ENCODE results near the gene TPP1. TPM values are rescaled to one million over a fixed set of nuclear protein-coding genes. Genes with fewer than 3 reads are reported as not detected.

TPP1 gene
- total RNA-seq: 100 to 1,000 TPM in 2 of 6 experiments, 10 to 100 TPM in 4; 62.5 to 159 (median 81.0) TPM
- long read RNA-seq, partial matches to known transcripts: 4 of 8 reads
- long read RNA-seq, other reads (novel, unspliced or antisense): 1 of 8 reads

DNA sequence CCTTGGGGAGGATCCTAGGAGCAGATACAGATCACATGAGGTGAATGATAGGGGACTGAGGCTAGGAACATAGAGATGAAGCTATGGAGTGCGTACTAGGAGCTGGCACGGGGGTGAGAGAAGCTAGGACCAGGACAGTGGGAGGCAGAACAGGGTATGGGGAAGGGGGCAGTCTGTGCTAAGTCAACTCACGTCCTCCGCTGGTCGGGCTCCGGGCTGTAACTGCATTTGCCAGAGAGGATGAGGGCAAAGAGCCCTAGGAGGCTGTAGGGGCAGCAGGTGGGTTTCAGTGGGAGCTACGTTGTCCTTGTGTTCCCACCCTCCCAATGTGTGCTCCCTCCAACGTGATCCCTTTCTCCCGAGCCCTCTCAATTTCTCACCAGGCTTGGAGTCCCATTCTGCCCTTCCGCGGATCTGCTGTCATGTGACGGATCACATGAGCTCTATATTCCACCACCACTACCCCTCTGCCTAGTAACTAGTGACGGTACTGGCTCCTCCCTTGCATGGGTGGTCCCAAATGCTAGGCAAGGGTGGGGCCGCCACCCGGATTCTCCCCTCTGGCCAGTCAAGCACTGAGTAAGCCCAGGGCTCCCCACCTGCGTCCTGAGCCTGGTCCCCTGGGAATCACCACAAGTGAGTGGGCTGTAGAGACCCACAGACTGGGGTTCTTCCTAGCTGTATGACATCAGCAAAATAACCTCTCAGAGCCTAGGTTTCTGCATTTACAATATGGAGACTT is at the start of gene TPP1:
Gene TPP1 (minus strand): TSS at position 419 of the 742 bp plus-strand sequence. CDS start 22 bp downstream, at position 397.
- H3K36me3 ChIP-seq: peaks cover 0 to 18% (median 3%) of the 10 kb centered on the region in 4 donors
- WGBS (ENCODE audit: insufficient coverage, low coverage, low lambda C conversion rate, missing lambda C conversion rate): 0% methylated on average over 14 of the region's 16 CpGs

GRCh38 chr11:6667733-6668374 is 48.6 kb upstream of the TPP1 start:
- no peak for DNase-seq
- 51% methylated on average over 3 of the region's 3 CpGs for WGBS (ENCODE audit: insufficient coverage, low coverage, low lambda C conversion rate, missing lambda C conversion rate)
- no peak overlapping the region for H3K27ac ChIP-seq
- H3K9me3 ChIP-seq: no peaks in the 10 kb centered on the region
- H3K27me3 ChIP-seq: no peaks in the 10 kb centered on the region
- TF ChIP-seq, protein P1, sequence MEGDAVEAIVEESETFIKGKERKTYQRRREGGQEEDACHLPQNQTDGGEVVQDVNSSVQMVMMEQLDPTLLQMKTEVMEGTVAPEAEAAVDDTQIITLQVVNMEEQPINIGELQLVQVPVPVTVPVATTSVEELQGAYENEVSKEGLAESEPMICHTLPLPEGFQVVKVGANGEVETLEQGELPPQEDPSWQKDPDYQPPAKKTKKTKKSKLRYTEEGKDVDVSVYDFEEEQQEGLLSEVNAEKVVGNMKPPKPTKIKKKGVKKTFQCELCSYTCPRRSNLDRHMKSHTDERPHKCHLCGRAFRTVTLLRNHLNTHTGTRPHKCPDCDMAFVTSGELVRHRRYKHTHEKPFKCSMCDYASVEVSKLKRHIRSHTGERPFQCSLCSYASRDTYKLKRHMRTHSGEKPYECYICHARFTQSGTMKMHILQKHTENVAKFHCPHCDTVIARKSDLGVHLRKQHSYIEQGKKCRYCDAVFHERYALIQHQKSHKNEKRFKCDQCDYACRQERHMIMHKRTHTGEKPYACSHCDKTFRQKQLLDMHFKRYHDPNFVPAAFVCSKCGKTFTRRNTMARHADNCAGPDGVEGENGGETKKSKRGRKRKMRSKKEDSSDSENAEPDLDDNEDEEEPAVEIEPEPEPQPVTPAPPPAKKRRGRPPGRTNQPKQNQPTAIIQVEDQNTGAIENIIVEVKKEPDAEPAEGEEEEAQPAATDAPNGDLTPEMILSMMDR (IDR thresholded peaks at IDR 0.05): peak; percentile 45 to 64 (median 59)
- no peak for TF ChIP-seq POLR2A (IDR thresholded peaks at IDR 0.05)
- H3K4me1 ChIP-seq: no peaks in the 10 kb centered on the region
- H3K4me3 ChIP-seq: no peak overlapping the region
- intact Hi-C loops (cut with DNase I): no loop called here
- H3K36me3 ChIP-seq: no peaks in the 10 kb centered on the region
- peak; percentile 74 to 90 (median 82) for ATAC-seq

More for the DNA sequence above, at the start of gene TPP1:
- DNase-seq: peak; percentile 89 to 94 (median 90)
- H3K27ac ChIP-seq: peak within 1 kb of the TSS; percentile 92 to 97 (median 93)
- H3K4me1 ChIP-seq: peaks cover 0 to 8% (median 0%) of the 10 kb centered on the region in 4 donors
- intact Hi-C loops (cut with DNase I): no loop called here
- H3K9me3 ChIP-seq: no peaks in the 10 kb centered on the region
- ATAC-seq: peak; percentile 93 to 98 (median 96)
- peak within 1 kb of the TSS; percentile 79 to 92 (median 80) for H3K4me3 ChIP-seq
- peak; percentile 79 for TF ChIP-seq POLR2A (IDR thresholded peaks at IDR 0.05)
- TF ChIP-seq, protein P1 (IDR thresholded peaks at IDR 0.05): no peak
- no peaks in the 10 kb centered on the region for H3K27me3 ChIP-seq

GRCh38 chr11:6666302-6667183 is 47.3 kb upstream of the TPP1 start:
- TF ChIP-seq POLR2A (IDR thresholded peaks at IDR 0.05): no peak
- TF ChIP-seq, protein P1 (IDR thresholded peaks at IDR 0.05): no peak
- Histone ChIP-seq H3K4me1 (no peaks in the 10 kb centered on the region), H3K36me3 (no peaks in the 10 kb centered on the region), H3K4me3 (no peak overlapping the region), H3K27me3 (no peaks in the 10 kb centered on the region), H3K9me3 (no peaks in the 10 kb centered on the region), H3K27ac (no peak overlapping the region)
- intact Hi-C loops (cut with DNase I): no loop called here
- WGBS (ENCODE audit: insufficient coverage, low coverage, low lambda C conversion rate, missing lambda C conversion rate): 61% methylated on average over 2 of the region's 4 CpGs
- no peak for ATAC-seq
- DNase-seq: no peak

DNA sequence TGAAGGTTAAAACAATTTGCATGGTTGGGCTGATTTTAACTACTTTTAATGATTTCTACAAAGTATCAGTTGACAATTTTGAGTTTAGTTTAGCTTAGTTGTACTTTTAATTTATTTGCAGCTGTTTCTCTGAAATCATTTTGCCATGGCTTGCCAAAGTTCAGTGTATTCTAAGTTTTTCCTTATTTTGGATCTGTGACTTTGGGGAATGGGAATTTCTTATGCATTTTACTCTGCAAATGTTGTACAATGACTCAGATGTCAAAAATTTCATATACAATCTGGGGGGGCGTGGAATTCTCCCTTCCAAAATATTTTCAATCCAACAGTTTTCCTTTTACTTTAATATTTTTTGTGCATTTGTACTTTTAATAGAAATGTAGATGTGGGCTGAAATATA is 45.3 kb upstream of the TPP1 start:
- WGBS (ENCODE audit: insufficient coverage, low coverage, low lambda C conversion rate, missing lambda C conversion rate): 0% methylated on average over 1 of the region's 1 CpG

More for the DNA sequence above, 45.3 kb upstream of the TPP1 start:
- no peak for ATAC-seq
- Histone ChIP-seq H3K9me3 (no peaks in the 10 kb centered on the region), H3K4me3 (no peak overlapping the region), H3K27ac (no peak overlapping the region), H3K4me1 (no peaks in the 10 kb centered on the region), H3K36me3 (no peaks in the 10 kb centered on the region), H3K27me3 (no peaks in the 10 kb centered on the region)
- no peak for DNase-seq
- TF ChIP-seq POLR2A (IDR thresholded peaks at IDR 0.05): no peak
- TF ChIP-seq, protein P1 (IDR thresholded peaks at IDR 0.05): no peak
- intact Hi-C loops (cut with DNase I): no loop called here
